Muscle of leg (tissue), 11 donors: Measurements from ENCODE around the gene DISP3. TPM values are rescaled to one million over a fixed set of nuclear protein-coding genes. Genes with fewer than 3 reads are reported as not detected.

Source experiments
- DNase-seq: peaks from one replicate; pipeline ENCODE4 v3.0.0; 2013
- H3K27ac ChIP-seq: one replicate; pipeline ENCODE4 v1.5.1; 2013; ENCODE audit warnings: mild to moderate bottlenecking, low read length, control low read depth
- H3K27me3 ChIP-seq: one replicate; pipeline ENCODE4 v1.6.1; 2013; ENCODE audit warnings: low read length; ENCODE audit not compliant: control insufficient read depth, insufficient read depth
- H3K36me3 ChIP-seq: one replicate; pipeline ENCODE4 v1.6.1; 2013; ENCODE audit warnings: low read length; ENCODE audit not compliant: control insufficient read depth, insufficient read depth
- H3K4me1 ChIP-seq: one replicate; pipeline ENCODE4 v1.6.1; 2013; ENCODE audit warnings: low read length; ENCODE audit not compliant: control insufficient read depth, insufficient read depth
- H3K4me3 ChIP-seq: one replicate; pipeline ENCODE4 v1.5.1; 2013; ENCODE audit warnings: low read length, control low read depth
- H3K9me3 ChIP-seq: replicated peaks from 2 replicates; pipeline ENCODE4 v1.6.1; 2013; ENCODE audit warnings: low read depth, low read length; ENCODE audit not compliant: control insufficient read depth
- WGBS: methylation state at CpG from one replicate; pipeline ENCODE4 v1.1.5; 2013; ENCODE audit warnings: missing lambda C conversion rate; ENCODE audit not compliant: insufficient coverage; 5-methylcytosine and 5-hydroxymethylcytosine counted together
- polyA plus RNA-seq, 8 donors: library from polyadenylated mRNA; unstranded; fragments of 120-200 nt; gene quantifications; one replicate each; pipeline versions ENCODE4 v1.2.1 to v1.2.3, GENCODE V29; 2013; ENCODE audit warnings: inconsistent platforms in 1 of 8, low replicate concordance in 1 of 8; ENCODE audit not compliant: insufficient read length in 8 of 8, insufficient read depth in 1 of 8
- total RNA-seq: library from RNA; stranded (reverse); fragments of 120-200 nt; gene quantifications from one replicate; pipeline ENCODE4 v1.2.4, GENCODE V29; 2013

Gene DISP3
- total and polyA plus RNA-seq, 9 donors = 0.09 to 0.58 (median 0.18) TPM

DNA sequence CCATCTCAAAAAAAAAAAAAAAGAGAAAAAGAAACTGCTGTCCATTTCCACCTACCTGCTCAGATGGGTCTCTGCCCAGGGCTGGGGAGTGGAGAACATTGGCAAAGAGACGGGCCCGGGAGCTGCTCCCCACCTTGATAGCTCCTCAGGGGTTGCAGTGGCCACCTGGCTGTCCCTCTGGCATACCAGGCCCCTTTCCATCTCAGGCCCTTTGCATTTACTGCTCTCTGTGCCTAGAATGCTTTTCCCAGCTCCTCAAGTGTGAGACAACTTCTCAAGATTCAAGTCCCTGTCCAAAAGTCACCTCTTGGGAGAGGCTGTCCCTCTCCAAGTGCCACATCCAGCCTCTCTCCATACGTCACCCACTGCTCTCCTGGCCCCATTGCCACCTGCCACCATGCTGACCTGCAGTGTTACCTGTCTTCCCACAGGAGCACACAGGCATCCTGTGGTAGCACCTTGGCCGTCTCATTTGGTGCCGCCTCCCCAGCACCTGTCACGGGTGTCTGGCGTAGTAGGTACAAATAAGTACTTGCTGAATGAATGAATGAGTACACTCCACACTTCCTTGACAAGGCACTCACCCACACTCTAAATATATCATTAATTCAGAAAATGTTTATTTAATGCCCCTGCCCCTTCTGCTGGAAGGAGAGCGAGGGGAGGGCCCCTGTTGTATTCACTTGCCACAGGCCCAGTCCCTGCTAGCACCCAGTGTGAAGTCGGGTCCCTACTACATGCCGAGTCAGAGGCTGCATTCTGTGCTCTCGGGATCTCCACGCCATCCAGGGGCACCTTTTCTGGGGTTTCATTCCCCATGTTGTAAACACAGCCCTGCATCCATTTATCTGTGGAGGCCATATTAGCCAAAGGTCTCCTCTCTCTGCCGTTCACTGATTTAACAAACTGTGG lies 48.8 kb downstream of the DISP3 start:
- no peak overlapping the region for H3K4me3 ChIP-seq
- no peaks in the 10 kb centered on the region for H3K27me3 ChIP-seq
- H3K4me1 ChIP-seq = no peaks in the 10 kb centered on the region
- H3K27ac ChIP-seq = no peak overlapping the region
- WGBS = 89% methylated on average over 8 of the region's 13 CpGs
- no peaks in the 10 kb centered on the region for H3K9me3 ChIP-seq
- DNase-seq = no peak
- no peaks in the 10 kb centered on the region for H3K36me3 ChIP-seq

DNA sequence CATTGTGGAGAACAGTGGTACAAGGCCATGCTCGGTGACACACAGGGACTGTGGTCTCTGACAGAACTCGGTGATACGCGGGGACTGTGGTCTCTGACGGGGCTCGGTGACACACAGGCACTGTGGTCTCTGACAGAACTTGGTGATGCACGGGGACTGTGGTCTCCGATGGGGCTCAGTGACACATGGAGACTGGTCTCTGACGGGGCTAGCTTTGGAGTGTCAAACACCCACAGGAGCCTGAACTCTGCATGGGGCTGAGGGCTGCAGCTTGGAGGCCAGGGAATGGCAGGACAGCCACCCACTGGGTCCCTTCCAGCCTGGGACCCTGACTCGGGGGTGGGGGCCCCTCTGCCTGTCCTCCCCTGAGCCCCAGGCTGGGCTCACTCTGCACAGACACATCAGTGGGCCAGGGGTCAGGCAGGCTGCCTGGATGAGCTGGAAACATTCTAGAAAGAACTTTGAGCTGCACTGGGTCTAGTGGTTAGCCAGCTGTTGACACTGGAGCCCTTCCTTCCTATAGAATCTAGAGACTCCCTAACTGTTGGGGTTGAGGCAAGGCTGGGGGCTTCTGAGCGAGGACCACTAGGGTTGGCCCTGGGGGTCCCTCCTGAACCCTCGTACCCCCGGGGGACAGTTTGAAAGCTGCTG lies 49.8 kb downstream of the DISP3 start:
- no peak overlapping the region for H3K4me3 ChIP-seq
- H3K36me3 ChIP-seq = no peaks in the 10 kb centered on the region
- WGBS = 84% methylated on average over 12 of the region's 13 CpGs
- DNase-seq = no peak
- no peak overlapping the region for H3K27ac ChIP-seq
- H3K4me1 ChIP-seq = no peaks in the 10 kb centered on the region
- no peaks in the 10 kb centered on the region for H3K9me3 ChIP-seq
- H3K27me3 ChIP-seq = no peaks in the 10 kb centered on the region

GRCh38 chr1:11529330-11529729 lies 50.4 kb downstream of the DISP3 start:
- H3K9me3 ChIP-seq = no peaks in the 10 kb centered on the region
- H3K4me1 ChIP-seq = no peaks in the 10 kb centered on the region
- 83% methylated on average over 9 of the region's 10 CpGs for WGBS
- H3K27me3 ChIP-seq = no peaks in the 10 kb centered on the region
- H3K36me3 ChIP-seq = no peaks in the 10 kb centered on the region
- H3K4me3 ChIP-seq = no peak overlapping the region
- H3K27ac ChIP-seq = no peak overlapping the region
- no peak for DNase-seq

DNA sequence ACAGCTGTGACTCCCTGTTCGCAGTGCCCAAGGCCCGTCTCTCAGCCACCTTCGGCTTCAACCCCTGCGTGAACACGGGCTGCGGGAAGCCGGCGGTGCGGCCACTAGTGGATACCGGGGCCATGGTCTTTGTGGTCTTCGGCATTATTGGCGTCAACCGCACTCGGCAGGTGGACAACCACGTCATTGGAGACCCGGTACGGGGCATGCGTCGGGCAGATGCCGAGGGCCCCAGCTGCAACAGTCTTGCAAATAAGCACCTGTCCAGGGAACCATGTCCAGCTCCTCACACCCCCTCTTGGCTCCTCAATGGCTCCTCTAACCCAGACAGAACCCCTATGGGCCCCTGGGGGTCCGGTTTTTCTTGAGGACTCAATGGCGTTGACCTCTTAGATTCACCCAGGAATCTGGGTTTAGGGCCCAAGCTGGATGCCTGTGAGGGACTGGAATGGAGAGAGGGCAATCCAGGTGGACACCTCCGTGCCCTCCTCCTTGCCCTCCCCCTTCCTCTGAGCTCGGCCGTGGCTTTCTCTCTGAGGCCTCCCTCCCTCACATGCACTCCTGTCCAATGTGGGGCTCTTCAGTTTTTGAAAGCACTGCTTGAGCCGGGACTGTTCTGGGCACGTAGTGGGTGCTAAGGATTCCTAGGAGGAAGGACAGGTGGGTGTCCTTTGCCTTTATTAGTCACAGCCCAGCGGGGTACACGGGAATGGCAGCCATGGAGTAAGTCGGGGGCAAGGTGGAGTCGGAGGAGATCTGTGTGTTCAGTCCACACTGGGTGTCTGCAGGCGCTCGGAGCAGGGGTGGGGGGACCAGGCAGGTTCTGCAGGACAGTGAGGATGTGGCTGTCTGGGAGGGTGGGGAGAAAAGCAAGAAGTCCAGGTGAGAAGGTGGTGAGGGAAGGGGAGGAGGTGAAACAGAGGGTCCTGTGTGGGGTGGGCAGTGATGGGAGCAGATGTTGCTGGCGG lies 51.1 kb downstream of the DISP3 start:
- H3K27ac ChIP-seq = no peak overlapping the region
- no peak overlapping the region for H3K4me3 ChIP-seq
- no peaks in the 10 kb centered on the region for H3K9me3 ChIP-seq
- 93% methylated on average over 22 of the region's 34 CpGs for WGBS
- no peak for DNase-seq
- H3K4me1 ChIP-seq = no peaks in the 10 kb centered on the region
- no peaks in the 10 kb centered on the region for H3K27me3 ChIP-seq
- no peaks in the 10 kb centered on the region for H3K36me3 ChIP-seq

DNA sequence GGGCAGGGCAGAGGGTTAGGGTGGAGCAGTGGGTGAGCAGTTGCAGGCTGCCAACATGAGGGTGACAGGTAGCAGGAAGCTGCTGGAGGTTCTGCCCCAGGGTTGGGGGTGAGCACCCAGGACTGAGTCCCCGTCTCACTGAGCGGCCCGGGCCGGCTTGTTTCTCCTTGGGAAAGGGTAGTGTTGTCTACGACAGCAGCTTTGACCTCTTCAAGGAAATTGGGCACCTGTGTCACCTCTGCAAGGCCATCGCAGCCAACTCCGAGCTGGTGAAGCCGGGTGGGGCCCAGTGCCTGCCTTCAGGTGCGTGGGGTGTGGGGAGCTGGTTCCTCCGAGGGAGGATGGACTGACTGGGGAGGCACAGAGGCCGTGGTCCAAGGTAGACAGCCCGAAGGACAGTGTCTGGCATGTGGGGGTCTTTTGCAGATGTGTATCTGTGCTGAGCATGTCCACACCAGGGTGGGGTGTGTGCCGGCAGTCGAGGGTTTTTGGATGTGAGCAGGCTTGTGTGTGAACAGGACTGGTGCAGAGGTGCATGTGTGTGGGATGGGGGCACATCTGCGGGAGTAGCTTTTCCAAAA lies 51.9 kb downstream of the DISP3 start:
- no peaks in the 10 kb centered on the region for H3K9me3 ChIP-seq
- no peak for DNase-seq
- WGBS = 73% methylated on average over 13 of the region's 15 CpGs
- no peak overlapping the region for H3K4me3 ChIP-seq
- H3K27ac ChIP-seq = no peak overlapping the region
- H3K27me3 ChIP-seq = no peaks in the 10 kb centered on the region
- no peaks in the 10 kb centered on the region for H3K36me3 ChIP-seq
- H3K4me1 ChIP-seq = no peaks in the 10 kb centered on the region

GRCh38 chr1:11531314-11531870 lies 52.4 kb downstream of the DISP3 start:
- 80% methylated on average over 15 of the region's 19 CpGs for whole genome bisulfite sequencing
- Histone ChIP-seq H3K27me3 (no peaks in the 10 kb centered on the region), H3K27ac (no peak overlapping the region), H3K9me3 (no peaks in the 10 kb centered on the region), H3K4me3 (no peak overlapping the region), H3K36me3 (no peaks in the 10 kb centered on the region), H3K4me1 (no peaks in the 10 kb centered on the region)
- DNase-seq = no peak

DNA sequence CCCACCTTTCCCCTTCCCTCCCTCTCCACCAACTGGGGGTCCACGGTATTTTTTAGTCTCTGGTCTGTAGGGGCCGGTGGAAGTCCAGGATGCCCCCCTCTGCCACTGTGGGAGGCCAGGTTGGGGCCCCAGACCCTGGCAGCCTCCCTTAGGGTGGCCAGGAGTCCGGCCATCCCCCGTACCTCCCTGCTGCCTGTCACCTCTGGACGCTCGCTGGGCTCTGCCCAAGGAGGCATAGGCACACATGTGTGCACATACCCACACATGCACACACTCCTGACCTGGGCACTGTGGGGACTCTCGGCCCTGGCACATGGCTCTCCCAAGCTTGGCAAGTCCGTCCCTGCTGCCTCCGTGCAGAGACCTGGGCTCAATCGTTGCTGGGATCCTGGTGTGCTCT lies 53.0 kb downstream of the DISP3 start:
- Histone ChIP-seq H3K36me3 (no peaks in the 10 kb centered on the region), H3K27ac (no peak overlapping the region), H3K9me3 (no peaks in the 10 kb centered on the region), H3K4me1 (no peaks in the 10 kb centered on the region), H3K27me3 (no peaks in the 10 kb centered on the region), H3K4me3 (no peak overlapping the region)
- DNase-seq = no peak
- WGBS = 85% methylated on average over 10 of the region's 10 CpGs

DNA sequence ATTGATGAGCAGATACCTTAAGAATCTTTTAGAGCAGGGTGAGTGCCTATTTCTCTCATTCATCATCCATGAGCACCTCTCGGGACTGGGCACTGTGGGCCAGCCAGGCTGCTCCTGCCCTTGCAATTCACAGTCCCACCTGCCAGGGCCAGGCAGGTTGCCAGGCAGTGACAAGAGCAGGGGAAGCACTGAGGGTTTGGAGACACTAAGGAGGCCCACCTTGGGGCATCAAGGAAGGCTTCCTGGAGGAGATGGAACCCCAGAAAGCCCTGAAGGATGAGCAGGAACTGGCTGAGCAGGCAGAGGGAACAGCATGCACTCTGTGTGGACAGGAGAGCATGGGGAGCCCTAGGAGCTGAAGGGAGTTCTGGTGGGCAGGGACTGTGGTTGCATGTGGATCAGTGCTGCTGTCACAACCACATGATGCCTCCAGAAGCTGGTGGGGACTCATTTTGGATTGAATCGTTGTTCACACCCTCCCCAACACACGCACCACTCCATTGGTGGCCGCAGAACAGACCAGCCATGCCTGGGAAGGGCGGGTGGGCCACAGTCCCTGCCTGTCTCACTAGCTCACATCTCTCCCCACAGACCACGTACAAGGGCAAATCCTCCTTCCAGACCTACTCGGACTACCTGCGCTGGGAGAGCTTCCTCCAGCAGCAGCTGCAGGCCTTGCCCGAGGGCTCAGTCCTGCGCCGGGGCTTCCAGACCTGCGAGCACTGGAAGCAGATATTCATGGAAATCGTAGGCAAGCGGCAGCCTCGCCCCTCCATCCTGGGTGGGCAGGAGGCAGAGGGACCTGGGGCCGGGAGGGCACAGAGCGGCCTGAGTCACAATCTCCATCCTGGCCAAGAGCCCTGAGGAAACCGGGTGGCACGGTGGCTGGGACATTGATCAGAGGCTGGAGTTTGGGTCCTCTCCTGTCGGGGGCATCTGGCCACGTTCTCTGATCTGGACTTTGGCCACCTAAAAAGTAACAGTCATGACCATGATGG lies 55.1 kb downstream of the DISP3 start:
- 82% methylated on average over 19 of the region's 21 CpGs for WGBS
- no peaks in the 10 kb centered on the region for H3K9me3 ChIP-seq
- no peaks in the 10 kb centered on the region for H3K36me3 ChIP-seq
- no peak for DNase-seq
- peaks cover 5% of the 10 kb centered on the region for H3K27me3 ChIP-seq
- H3K27ac ChIP-seq = no peak overlapping the region
- no peak overlapping the region for H3K4me3 ChIP-seq
- H3K4me1 ChIP-seq = no peaks in the 10 kb centered on the region

GRCh38 chr1:11534846-11535245 lies 55.9 kb downstream of the DISP3 start:
- DNase-seq = no peak
- peaks cover 5% of the 10 kb centered on the region for H3K27me3 ChIP-seq
- H3K9me3 ChIP-seq = no peaks in the 10 kb centered on the region
- WGBS = 80% methylated on average over 17 of the region's 17 CpGs
- no peak overlapping the region for H3K27ac ChIP-seq
- H3K36me3 ChIP-seq = no peaks in the 10 kb centered on the region
- H3K4me1 ChIP-seq = no peaks in the 10 kb centered on the region
- H3K4me3 ChIP-seq = no peak overlapping the region
